SK-N-SH (cell line): ENCODE results near the gene KRTAP6-3. TPM values are rescaled to one million over a fixed set of nuclear protein-coding genes. Genes with fewer than 3 reads are reported as not detected.

Experiments
- CTCF ChIA-PET: fragments of 300-600, 350-600 bp; formaldehyde crosslinking; extraction: SDS; loops from one replicate; lab custom pipeline; 2021; lab: Yijun Ruan, JAX
- POLR2A ChIA-PET: fragments of 350-600 bp; sonication (Branson Sonifier 250); formaldehyde crosslinking; extraction: SDS; loops from one replicate; lab custom pipeline; 2020; ENCODE audit warnings: antibody characterized with exemption, inconsistent platforms; lab: Yijun Ruan, JAX
- DNase-seq: peaks from one replicate; pipeline ENCODE4 v3.0.0; 2012
- H2AFZ ChIP-seq: fragments of 200-600 bp; sonication (generic); 2 replicates; pipeline ENCODE4 v1.8.1; 2016; ENCODE audit warnings: antibody characterized with exemption, mild to moderate bottlenecking, low read depth
- H3F3A ChIP-seq: fragments of 200-600 bp; sonication (generic); replicated peaks from 2 replicates; pipeline ENCODE3; 2016; ENCODE audit warnings: antibody characterized with exemption, mild to moderate bottlenecking; ENCODE audit not compliant: insufficient read depth
- H3K27ac ChIP-seq, 2 experiments: fragments of 200-500 bp in 1 of 2; fragments of 200-600 bp in 1 of 2; sonication (Bioruptor generic) in 1 of 2; sonication (generic), shearing (Covaris generic) in 1 of 2; 2 replicates each; pipeline versions ENCODE4 v1.5.1 to v1.6.1; 2014 to 2016; ENCODE audit warnings: low read depth in 2 of 2, inconsistent platforms in 1 of 2, low read length in 1 of 2, mild to moderate bottlenecking in 1 of 2, mixed read lengths in 1 of 2
- H3K27me3 ChIP-seq: fragments of 200-600 bp; sonication (generic), shearing (Covaris generic); 2 replicates; pipeline ENCODE4 v1.6.1; 2016; ENCODE audit warnings: mixed run types; ENCODE audit not compliant: insufficient read depth
- H3K36me3 ChIP-seq, 2 experiments: fragments of 200-500 bp in 1 of 2; fragments of 200-600 bp in 1 of 2; sonication (Bioruptor generic) in 1 of 2; sonication (generic) in 1 of 2; replicated peaks in 1 of 2; 2 replicates each; pipeline versions ENCODE3 to v1.5.1; 2014 to 2016; ENCODE audit warnings: low read length in 1 of 2, mild to moderate bottlenecking in 1 of 2; ENCODE audit not compliant: insufficient read depth in 2 of 2, control insufficient read depth in 1 of 2
- H3K4me1 ChIP-seq, 2 experiments: fragments of 200-500 bp in 1 of 2; fragments of 200-600 bp in 1 of 2; sonication (Bioruptor generic) in 1 of 2; sonication (generic), shearing (Covaris generic) in 1 of 2; 2 replicates each; pipeline versions ENCODE4 v1.5.1 to v1.6.1; 2014 to 2016; ENCODE audit warnings: low read depth in 1 of 2, low read length in 1 of 2, mixed run types in 1 of 2; ENCODE audit not compliant: insufficient read depth in 2 of 2, control insufficient read depth in 1 of 2
- H3K4me2 ChIP-seq: fragments of 200-600 bp; sonication (generic), shearing (Covaris generic); 2 replicates; pipeline ENCODE4 v1.6.1; 2017; ENCODE audit warnings: mixed run types
- H3K4me3 ChIP-seq, 2 experiments: fragments of 200-500 bp in 1 of 2; fragments of 200-600 bp in 1 of 2; sonication (Bioruptor generic) in 1 of 2; sonication (generic), shearing (Covaris generic) in 1 of 2; 2 replicates each; pipeline versions ENCODE4 v1.5.1 to v1.8.1; 2014 to 2016; ENCODE audit warnings: low read depth in 2 of 2, inconsistent platforms in 1 of 2, low read length in 1 of 2, mild to moderate bottlenecking in 1 of 2, mixed read lengths in 1 of 2, moderate library complexity in 1 of 2
- H3K79me2 ChIP-seq: fragments of 200-600 bp; sonication (generic); 2 replicates; pipeline ENCODE4 v1.8.1; 2017; ENCODE audit warnings: mild to moderate bottlenecking; ENCODE audit not compliant: insufficient read depth
- H3K9ac ChIP-seq: fragments of 200-600 bp; sonication (generic); 2 replicates; pipeline ENCODE4 v1.6.1; 2017; ENCODE audit warnings: mixed run types
- H3K9me2 ChIP-seq: fragments of 200-600 bp; sonication (generic); 2 replicates; pipeline ENCODE4 v1.6.1; 2017; ENCODE audit warnings: mixed run types
- H3K9me3 ChIP-seq: fragments of 200-600 bp; sonication (generic); 2 replicates; pipeline ENCODE4 v1.6.1; 2017; ENCODE audit warnings: mixed run types, mild to moderate bottlenecking, moderate library complexity
- H4K20me1 ChIP-seq: fragments of 200-600 bp; sonication (generic); 2 replicates; pipeline ENCODE4 v1.6.1; 2017; ENCODE audit warnings: mild to moderate bottlenecking, mixed run types; ENCODE audit not compliant: insufficient read depth
- CTCF ChIP-seq: fragments of 200-600 bp; sonication (generic); IDR thresholded peaks from 2 replicates; pipeline ENCODE4 v1.6.1; 2017; ENCODE audit warnings: antibody characterized with exemption, mild to moderate bottlenecking, moderate library complexity
- ELF1 ChIP-seq: IDR thresholded peaks from 2 replicates; pipeline ENCODE4 v1.4.0; 2012
- EZH2phosphoT487 ChIP-seq: fragments of 200-600 bp; sonication (generic); IDR thresholded peaks from 2 replicates; pipeline ENCODE4 v1.6.1; 2017; ENCODE audit warnings: low read depth, mixed run types, mild to moderate bottlenecking, antibody characterized with exemption, moderate library complexity, borderline replicate concordance
- GABPA ChIP-seq: IDR thresholded peaks from 2 replicates; pipeline ENCODE4 v1.4.0; 2012; ENCODE audit warnings: low read depth, mild to moderate bottlenecking
- GATA2 ChIP-seq: sonication (generic); formaldehyde crosslinking; IDR thresholded peaks from 2 replicates; pipeline ENCODE4 v1.5.0; 2020; ENCODE audit warnings: mild to moderate bottlenecking, missing genetic modification reagents
- MAX ChIP-seq: IDR thresholded peaks from 2 replicates; pipeline ENCODE4 v1.4.0; 2012; ENCODE audit warnings: low read depth
- MEF2A ChIP-seq: IDR thresholded peaks from 2 replicates; pipeline ENCODE4 v1.4.0; 2012; ENCODE audit warnings: low read depth, borderline replicate concordance
- MXI1 ChIP-seq: IDR thresholded peaks from 2 replicates; pipeline ENCODE4 v1.6.1; 2012; ENCODE audit warnings: mild to moderate bottlenecking, low read depth, low read length, improper control_type of control experiment
- REST ChIP-seq: IDR thresholded peaks from 2 replicates; pipeline ENCODE4 v1.6.1; 2012; ENCODE audit warnings: mild to moderate bottlenecking, low read depth, low read length, moderate library complexity
- USF1 ChIP-seq: IDR thresholded peaks from 2 replicates; pipeline ENCODE4 v1.4.0; 2012; ENCODE audit warnings: low read depth, borderline replicate concordance
- WGBS: methylation state at CpG from one replicate; pipeline ENCODE4 v1.1.6; 2017; ENCODE audit warnings: low lambda C conversion rate; 5-methylcytosine and 5-hydroxymethylcytosine counted together
- polyA plus RNA-seq, 3 experiments: library from polyadenylated mRNA; depleted of rRNA; stranded (reverse); fragments of >200 nt; gene quantifications; 2 replicates each; pipeline ENCODE4 v1.2.3, GENCODE V29; 2012

Gene KRTAP6-3
- polyA plus RNA-seq, 1 of the 3 experiments (the other 2 are of a cell fraction) = not detected

GRCh38 chr21:30605968-30606367 lies 13.7 kb downstream of the KRTAP6-3 start:
- POLR2A ChIA-PET = no interaction called here
- no peak overlapping the region for H2AFZ ChIP-seq
- no peaks in the 10 kb centered on the region for H3K9me2 ChIP-seq
- H3K4me3 ChIP-seq = no peak overlapping the region
- H3K9ac ChIP-seq = no peak overlapping the region
- H3K4me1 ChIP-seq = no peaks in the 10 kb centered on the region
- H3K79me2 ChIP-seq = no peaks in the 10 kb centered on the region
- H3K4me2 ChIP-seq = no peak overlapping the region
- no peaks in the 10 kb centered on the region for H3K27me3 ChIP-seq
- H4K20me1 ChIP-seq = no peaks in the 10 kb centered on the region
- H3F3A ChIP-seq = no peaks in the 10 kb centered on the region
- WGBS = 0% methylated on average over 2 of the region's 2 CpGs
- TF ChIP-seq ELF1 (no peak), GABPA (no peak), CTCF (peak; percentile 21; the same call in 1 of the 2 replicates), GATA2 (CRISPR knock-in tag) (no peak)
- CTCF ChIA-PET = no interaction called here
- H3K36me3 ChIP-seq = no peaks in the 10 kb centered on the region
- H3K27ac ChIP-seq = no peak overlapping the region
- DNase-seq = no peak
- no peaks in the 10 kb centered on the region for H3K9me3 ChIP-seq

- no peak overlapping the region for H3K9ac ChIP-seq
- H2AFZ ChIP-seq = no peak overlapping the region; the same call in 1 of the 2 replicates
- H3K9me3 ChIP-seq = no peaks in the 10 kb centered on the region
- no peaks in the 10 kb centered on the region for H3K36me3 ChIP-seq
- ChIA-PET POLR2A (no interaction called here), CTCF (no interaction called here)
- no peak overlapping the region for H3K4me3 ChIP-seq
- no peak overlapping the region for H3K27ac ChIP-seq
- no peaks in the 10 kb centered on the region for H3K79me2 ChIP-seq
- DNase-seq = no peak
- H3K9me2 ChIP-seq = no peaks in the 10 kb centered on the region
- H3K4me2 ChIP-seq = no peak overlapping the region
- no peaks in the 10 kb centered on the region for H3K4me1 ChIP-seq
- TF ChIP-seq MAX (no peak), MXI1 (no peak), REST (no peak), EZH2phosphoT487 (no peak), USF1 (no peak), MEF2A (no peak)
- H3K27me3 ChIP-seq = no peaks in the 10 kb centered on the region
- H3F3A ChIP-seq = no peaks in the 10 kb centered on the region
- WGBS = 8% methylated on average over 2 of the region's 2 CpGs
- H4K20me1 ChIP-seq = no peaks in the 10 kb centered on the region
Measured at GRCh38 chr21:30612132-30612531, 19.9 kb downstream of the KRTAP6-3 start.
